Fibroblast of skin of scalp (primary cell): ENCODE measurements around the gene FAM20C.

Source experiments
- DNase-seq: peaks from one replicate; pipeline ENCODE4 v3.0.0-alpha.2; 2013

Gene FAM20C

DNA sequence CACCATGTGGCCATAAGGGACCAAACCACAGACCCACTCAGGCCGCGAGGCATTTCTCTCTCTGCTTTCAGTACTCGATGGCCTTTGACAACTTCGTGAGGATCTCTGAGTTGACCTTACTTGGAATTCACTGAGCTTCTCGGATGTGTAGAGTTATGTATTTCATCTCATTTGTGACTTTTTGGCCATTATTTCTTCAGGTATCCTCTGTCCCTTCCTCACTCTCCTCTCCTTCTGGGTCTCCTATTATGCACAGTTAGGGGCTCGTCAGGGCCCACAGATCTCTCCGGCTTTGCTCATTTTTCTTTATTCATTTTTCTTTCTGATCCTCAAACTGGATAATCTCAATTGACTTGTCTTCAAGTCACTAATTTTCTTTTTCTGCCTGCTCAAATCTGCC, 81.0 kb downstream of the FAM20C start:
- DNase-seq: no peak

DNA sequence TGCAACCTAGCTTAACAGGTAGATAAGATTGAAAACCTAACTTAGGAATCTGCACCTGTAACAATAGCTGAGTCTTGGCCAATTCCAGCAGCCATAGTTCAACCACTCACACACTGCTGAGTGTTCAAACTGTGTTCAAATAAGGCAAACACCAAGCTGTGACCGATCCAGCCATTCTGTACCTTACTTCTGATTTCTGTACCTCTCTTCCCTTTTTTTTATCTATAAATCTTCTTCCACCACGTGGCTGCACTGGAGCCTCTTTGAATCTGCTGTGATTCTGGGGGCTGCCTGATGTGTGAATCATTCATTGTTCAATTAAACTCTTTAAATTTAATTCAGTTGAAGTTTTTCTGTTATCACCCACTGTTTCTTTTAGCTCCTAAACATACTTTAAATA, 81.9 kb downstream of the FAM20C start:
- DNase-seq: no peak

DNA sequence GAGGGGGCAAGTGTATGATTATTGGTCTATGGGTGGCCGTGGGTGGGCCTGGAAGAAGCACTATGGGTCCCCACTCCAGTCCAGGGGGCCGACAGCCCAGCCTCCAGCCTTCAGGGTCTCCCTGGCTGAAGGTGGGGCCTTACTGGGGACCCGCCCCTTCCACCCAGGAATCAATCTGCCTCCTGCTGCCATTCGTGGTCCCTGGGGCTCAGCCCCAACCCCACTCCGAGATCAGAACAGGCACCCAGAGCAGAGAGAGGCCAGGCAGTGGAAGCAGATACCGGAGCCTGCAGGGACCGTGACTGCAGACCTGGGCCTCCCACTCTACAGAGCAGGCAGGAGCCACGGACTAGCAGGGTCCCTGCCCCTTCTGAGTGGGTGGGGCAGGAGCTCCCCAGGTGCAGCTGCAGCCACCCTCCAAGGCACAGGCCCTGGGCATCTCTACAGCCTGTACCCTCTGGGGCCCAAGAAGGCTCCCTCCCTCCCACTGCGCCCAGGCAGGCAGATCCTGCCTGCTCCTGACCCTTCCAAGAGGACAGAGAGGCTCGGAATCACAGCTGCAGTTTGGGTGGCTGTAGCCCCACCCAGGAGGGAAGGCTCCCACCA, 84.0 kb downstream of the FAM20C start:
- no peak for DNase-seq

- no peak for DNase-seq
Measured at GRCh38 chr7:277228-277627, 84.9 kb downstream of the FAM20C start.

DNA sequence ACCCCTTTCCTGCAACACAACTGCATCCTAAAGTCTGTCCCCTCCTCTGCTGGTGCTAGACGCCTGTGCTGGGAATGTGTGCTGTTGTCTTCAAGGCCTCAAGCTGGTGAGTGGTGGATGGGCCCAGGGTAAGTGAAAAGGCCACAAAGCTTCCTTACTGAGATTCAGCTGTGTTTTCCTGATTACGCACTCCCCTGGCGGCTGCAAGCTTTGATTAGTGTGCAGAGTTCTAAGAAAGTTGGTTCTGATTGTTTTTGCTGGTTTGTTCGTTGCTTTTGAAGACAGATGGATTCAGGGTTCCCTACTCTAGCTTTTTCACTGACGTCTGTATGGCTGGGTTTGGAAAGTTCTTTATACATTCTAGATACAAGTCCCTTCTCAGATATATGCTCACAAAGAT, 85.7 kb downstream of the FAM20C start:
- DNase-seq: no peak

- no peak for DNase-seq
Measured at GRCh38 chr7:279821-280220, 87.5 kb downstream of the FAM20C start.

GRCh38 chr7:280461-280860, 88.1 kb downstream of the FAM20C start:
- no peak for DNase-seq

GRCh38 chr7:281637-282036, 89.3 kb downstream of the FAM20C start:
- no peak for DNase-seq

DNA sequence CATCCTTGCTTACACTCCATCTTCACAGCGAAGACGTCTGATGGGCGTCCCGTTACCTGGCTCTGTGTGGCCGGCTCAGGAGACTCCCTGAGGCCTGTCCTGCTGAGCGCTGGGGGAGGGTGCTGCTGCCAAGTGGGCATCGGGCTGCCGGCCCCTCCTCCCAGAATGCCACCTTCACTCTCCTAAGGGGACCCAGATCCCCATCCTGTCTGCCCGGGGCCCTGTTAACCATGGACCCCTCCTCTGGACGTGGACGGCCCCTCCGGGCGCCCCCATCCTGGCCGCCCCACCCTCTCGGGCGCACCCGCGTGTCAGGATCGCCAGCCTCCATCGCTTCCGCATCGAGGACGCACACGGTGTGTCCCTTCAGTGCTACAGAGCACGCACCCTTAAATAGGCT, 90.2 kb downstream of the FAM20C start:
- no peak for DNase-seq

DNA sequence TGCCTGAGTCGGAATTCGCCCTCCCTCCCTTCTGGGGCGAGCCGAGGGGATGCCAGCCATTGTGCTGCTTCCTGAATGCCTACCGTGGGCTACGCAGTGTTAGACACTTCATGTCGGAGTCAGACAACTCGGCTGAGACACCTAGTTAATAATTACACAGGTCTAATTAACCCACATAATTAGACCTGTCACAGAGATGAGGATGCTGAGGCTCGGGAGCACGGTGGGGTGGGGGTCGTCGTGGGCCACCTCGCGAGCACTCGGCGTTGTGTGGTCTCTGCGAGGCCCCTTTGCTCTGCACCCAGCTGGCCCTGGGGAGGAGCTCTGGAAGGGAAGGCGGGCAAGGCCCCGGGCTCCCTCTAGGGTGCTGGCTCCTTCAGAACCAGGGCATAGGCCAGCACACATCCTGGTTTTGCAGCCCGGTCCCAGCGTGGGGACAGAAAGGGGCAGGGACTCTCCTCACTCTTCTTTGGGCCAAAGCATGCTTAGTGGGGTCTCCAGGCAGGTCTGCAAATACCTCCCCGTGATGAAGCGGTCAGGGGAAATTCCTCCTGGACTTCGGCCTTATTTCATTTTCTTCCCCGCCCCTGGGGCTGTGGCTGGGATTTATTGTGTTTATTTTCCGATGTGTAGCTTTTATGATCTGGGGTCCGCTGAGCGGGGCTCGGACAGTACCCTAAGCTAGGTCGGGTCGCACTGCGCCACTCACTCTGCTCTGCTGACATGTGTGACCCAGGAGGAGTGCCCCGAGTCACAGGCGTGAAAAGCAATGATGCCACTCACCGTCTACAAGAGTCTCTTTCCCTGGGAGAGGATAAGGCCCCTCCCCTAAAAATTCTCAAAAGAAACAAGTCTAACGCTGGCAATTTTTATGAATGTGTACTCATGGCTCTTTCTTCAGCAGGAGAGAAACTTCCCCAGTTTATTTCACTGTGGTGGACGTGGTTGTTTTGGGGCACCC, 92.7 kb downstream of the FAM20C start:
- DNase-seq: no peak

DNA sequence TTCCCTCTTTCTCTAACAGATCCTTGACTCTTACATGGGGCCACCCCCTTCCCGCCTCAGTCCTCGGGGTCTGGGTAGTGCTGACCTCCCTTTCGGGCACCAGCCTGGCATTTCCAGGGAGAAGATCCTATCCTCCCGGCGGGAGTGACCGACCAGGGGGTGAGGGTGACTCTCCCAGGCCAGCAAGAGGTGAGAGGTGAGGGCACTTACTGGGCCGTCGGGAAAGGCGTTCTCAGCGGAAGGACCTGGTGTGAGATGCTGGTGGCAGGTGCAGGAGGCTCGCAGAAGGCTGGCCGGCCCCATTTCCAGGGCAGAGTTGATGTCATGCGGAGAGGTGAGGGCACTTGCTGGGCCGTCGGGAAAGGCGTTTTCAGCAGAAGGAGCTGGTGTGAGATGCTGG, 93.4 kb downstream of the FAM20C start:
- DNase-seq: no peak

- no peak for DNase-seq
Measured at GRCh38 chr7:286266-286665, 93.9 kb downstream of the FAM20C start.

- DNase-seq: no peak
Measured at GRCh38 chr7:288671-289101, 96.3 kb downstream of the FAM20C start.

- no peak for DNase-seq
Measured at GRCh38 chr7:289209-289755, 96.9 kb downstream of the FAM20C start.

DNA sequence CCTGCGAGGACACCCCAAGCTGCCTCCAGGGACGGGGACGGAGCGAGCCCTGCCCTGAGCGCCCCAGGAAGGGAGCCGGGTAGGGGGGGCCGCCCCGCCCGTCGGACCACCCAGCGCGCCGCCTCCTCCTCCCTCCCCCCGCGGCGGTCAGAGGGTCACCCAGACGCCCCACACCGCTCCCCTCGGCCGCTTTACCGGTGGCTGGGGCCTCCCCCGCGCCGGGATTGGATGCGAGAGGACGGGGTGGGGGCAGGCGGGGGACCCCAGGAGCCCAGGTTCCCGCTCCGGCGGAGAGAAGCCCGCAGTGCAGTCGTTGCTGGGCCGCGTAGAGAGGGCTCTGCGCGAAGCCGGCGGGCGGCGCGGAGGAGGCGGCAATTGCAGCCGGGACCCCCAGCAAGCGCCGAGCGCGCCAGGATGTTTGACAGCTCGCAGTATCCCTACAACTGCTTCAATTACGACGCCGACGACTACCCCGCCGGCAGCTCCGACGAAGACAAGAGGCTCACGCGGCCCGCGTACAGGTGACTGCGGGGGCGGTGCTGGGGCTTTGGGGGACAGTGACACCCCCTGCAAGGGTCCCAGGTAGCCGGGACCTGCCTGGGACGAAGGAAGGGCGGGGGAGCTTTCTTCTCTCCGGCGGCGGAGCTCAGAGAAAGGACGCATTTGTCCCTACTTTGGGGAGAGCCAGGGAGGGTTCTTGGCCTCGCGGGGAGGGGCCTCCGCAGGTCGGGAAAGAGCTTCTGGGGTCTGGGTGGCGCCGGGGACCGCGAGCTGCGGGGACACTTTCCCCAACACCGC, 97.6 kb downstream of the FAM20C start, which contains the start of gene FOXL3:
FOXL3 (plus strand) TSS at position 415 of the 798 bp plus-strand sequence; CDS start at position 415, 0 bp downstream.
- no peak for DNase-seq

DNA sequence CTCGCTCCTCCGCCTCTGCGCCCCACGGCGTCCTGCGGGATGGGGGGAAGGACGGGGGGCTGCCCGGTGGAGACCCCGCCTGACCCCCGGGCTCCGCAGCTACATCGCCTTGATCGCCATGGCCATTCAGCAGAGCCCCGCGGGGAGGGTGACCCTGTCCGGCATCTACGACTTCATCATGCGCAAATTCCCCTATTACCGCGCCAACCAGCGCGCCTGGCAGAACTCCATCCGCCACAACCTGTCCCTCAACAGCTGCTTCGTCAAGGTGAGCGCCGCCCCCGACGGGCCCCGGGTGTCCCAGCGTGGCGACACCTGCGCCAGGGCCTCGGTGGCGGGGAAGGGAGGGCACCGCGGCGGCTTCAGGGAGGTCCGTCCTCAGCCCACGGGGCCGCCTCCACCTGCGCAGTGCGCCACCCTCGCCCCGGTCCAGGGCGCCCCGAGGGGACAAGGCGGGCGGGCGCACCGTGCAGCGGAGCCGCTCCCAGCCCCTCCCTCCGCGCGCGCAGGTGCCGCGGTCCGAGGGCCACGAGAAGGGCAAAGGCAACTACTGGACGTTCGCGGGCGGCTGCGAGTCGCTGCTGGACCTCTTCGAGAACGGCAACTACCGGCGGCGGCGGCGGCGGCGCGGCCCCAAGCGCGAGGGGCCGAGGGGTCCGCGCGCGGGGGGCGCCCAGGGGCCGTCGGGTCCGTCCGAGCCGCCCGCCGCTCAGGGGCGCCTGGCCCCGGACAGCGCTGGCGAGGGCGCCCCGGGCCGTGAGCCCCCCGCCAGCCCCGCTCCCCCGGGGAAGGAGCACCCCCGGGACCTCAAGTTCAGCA, 98.4 kb downstream of the FAM20C start:
- no peak for DNase-seq

GRCh38 chr7:291373-292092, 99.2 kb downstream of the FAM20C start:
- no peak for DNase-seq

GRCh38 chr7:292226-292625, 99.9 kb downstream of the FAM20C start:
- DNase-seq: no peak

- no peak for DNase-seq
Measured at GRCh38 chr7:292826-293225, 100.5 kb downstream of the FAM20C start.

DNA sequence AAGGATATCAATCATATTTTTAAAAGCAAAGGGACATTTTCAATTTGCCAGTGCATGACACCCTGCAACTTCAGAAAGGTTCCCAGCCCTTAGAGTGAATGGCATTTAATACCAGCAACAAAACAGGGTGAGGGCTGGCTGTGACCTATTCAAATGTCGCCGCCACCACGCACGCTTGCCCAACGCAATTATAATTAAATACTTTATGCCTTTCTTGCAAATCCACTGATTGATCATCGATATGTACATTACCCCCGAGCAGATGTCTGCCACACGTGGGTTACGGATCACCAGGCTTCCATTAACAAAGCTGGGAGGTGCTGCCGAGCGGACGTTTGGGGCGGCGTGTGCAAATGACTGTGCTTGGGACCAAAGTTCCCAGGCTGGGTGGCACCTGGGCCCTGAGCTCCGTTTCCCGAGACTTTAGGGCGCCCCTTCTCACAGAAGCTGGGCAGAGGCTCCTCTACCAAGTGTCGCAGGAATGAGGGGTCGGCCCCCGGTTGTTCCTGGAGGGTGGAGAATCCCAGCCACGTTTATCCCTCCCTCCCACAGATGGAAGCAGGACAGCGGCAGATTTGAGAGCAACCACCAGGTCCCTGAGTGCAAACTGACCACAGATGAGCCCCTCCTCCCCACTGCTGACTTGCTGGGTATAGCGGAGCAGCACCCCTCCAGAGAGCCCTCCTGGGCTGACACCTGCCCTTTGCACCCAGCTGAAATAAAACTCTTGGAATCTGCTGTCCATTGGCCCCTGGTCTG, 101.5 kb downstream of the FAM20C start:
- no peak for DNase-seq
